NCI-H526 (cell line): ENCODE measurements around the gene CRADD.
A peak's percentile ranks its signal among the peaks of the same experiment; 100 is the strongest.
"Not testable (repeated sequence)": the region's sequence is repeated elsewhere in the genome, so short reads cannot be mapped to it uniquely, and the experiment has no call there.

Experiments used
- DNase-seq, 2 experiments: peaks; one replicate each; lab custom pipeline; 2025; lab: John Stamatoyannopoulos, UW

The CRADD gene

DNA sequence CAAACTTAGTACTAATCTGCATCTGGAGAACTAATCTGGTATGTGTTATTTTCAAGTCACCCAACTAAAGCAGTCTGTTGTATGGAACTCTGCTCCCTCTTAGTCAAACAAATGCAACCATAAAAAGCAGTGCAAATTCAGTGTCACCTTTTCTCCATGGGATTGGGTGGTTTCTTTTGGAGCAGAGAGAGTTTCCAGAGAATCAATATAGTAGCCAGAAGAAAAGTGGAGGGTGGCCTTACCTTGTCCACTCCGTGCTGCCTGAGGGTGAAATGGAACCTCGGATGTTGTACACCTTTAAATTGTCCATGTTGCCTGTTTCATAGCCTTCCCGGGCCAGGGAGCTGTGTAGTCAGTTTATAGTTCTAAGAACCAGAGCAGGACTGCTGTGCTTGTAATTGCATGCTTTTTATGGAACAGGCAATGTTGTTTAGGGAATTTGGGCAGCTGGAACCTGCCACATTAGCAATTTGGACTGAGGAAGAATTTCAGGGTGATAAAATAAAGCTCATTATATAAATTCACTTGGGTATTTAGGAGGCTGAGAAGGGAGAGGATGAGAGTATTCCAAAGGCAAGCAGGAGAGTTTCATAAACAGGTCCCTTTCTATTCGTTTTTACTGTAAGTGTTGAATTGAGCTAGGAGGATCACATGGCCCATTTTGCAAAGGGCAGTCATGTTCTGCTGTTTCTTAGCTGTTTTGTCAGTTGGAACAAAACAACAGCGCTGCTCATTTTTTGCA, 60.5 kb downstream of the CRADD start:
- DNase-seq = no peak

DNA sequence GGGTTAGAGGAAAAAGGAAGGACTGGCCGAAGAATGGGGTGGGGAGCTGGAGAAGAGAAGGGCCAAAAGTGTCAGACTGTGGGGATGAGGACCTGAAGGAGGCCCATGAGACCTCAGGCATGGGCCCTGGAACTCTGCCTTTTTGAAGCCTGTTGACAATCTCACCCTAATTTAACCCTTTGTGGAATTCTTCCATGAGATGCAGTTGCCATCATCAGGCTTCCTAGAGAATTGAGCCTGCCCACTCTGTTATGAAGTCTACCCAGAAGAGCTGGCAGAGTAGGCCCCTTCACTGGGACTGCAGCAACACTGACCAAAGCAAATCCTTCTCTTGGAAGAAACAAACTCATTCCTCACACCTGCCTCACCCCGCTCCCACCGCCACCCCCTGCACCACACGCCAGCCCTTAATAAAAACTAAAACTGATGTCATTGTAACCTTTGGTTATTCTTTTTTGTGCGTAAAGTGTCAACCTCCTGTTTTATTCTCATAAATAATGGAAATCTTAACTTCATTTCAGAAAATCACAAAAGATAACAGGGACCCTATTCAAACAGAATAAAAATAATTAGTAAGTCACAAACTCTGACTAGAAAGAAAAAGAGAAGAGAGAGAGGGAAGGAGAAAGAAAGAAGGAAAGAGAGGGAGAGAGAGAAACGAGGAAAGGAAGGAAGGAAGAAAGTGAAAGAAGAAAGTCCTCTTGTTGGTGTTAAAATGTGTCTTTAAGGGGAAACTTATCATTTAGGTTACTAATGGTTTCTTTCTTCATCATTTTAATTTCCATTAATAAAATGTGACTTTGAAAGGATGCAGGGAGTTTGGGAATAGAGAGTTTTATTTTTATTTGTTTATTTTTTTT, 61.3 kb downstream of the CRADD start:
- no peak for DNase-seq

DNA sequence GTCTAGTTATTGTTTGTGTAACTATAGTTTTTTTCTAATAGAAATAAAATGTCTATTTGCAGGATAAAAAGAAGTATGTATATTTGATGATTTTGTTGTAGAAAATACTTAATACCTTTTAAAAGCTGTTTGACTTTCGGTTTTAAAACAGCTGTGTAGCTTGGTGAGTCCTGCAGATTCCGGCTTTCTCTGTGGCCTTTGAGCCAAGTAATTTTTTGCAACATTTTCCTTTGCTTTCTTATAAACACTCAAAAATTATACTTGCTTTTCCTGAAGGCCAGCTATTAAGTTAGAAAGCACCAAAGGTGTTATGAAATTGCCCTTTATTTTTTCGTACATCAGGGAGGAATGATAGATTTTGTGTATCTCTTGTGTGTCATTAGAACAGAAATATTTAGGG, 63.6 kb downstream of the CRADD start:
- no peak for DNase-seq

DNA sequence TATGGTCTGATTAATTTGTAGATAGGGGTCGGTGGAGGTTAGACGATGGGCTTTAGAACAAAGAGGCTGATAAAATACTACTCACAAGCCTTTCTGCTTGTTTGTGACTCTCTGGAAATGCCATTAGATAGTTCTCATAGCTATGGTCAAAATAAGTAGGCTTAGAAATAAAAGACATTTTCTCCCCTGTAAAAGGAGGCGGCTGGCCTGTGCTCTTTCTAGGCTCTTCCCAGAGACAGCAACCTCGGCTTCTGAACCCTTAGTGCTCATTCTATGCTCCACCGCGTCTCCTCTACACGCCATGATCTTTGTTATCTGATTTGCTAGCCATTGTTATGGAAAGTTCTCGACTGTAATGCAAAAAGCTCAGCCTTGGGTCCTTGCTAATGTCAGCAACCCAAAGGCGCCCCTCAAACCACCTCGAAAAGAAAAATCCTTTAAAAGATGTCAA, 64.5 kb downstream of the CRADD start:
- DNase-seq = peak in 1 of 2 experiments; percentile 56

- DNase-seq = peak; percentile 85
Measured at GRCh38 chr12:93742110-93742934, 65.1 kb downstream of the CRADD start.

GRCh38 chr12:93743229-93743998, 66.2 kb downstream of the CRADD start:
- DNase-seq = no peak

GRCh38 chr12:93743999-93744689, 67.0 kb downstream of the CRADD start:
- DNase-seq = no peak

DNA sequence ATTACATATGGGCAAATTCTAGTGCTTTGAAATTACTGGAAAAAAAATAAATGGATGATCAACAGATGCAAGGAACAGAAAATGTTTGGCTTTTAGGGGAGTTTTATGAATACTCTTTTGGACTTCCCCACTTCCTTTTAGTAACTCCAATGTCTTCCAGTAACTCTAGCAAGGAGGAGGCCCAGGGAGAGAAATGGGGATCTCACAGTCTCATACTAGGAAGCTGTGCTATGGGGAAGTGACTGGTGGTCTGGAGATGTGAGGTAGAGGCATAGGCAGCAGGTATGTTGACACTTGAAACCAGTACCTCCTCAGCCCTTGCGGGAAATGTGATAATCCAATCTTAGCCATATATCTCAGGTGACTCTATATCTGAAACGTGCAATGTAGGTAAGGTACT, 68.1 kb downstream of the CRADD start:
- no peak for DNase-seq

- no peak for DNase-seq
Measured at GRCh38 chr12:93746572-93747168, 69.5 kb downstream of the CRADD start.

- no peak for DNase-seq
Measured at GRCh38 chr12:93748672-93749383, 71.7 kb downstream of the CRADD start.

DNA sequence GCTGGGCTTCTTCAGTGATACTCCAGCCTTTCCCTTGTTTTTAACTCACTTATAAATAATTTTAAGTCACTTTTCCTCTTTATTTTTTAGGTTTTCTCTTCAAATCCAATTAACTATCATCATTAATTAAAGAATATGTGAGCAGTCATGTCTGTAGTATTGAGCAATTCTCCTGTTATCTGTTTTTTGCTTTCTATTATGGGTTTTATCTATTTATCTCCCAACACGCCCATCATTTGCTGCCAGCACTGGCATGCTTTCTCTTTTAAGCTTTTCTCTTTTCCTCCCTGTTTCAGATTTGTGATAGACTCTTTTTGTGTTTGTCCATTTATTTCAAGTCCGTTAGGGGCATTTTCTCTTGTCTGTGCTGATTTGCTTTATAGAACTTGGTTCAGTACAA, 72.3 kb downstream of the CRADD start:
- no peak for DNase-seq

DNA sequence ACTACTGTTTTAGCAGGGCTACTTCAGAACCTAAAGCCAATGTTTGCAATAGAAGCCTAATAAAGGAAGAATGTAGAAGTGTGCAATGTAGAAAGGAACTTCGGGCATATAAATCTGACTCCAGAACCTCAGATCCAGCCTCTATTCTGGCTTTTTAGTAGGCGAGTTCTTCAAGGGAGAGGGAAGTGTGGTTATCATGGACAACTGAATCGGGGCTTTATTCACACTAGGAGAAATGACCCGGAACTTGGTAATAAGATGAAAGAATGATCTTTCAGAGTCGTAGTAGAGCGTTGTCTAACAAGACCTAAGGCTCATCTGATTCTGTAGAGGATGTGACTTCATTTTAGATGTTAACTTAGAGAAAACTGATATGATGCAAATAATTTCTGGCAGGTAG, 72.9 kb downstream of the CRADD start:
- peak in 1 of 2 experiments; percentile 22 for DNase-seq

- DNase-seq = no peak
Measured at GRCh38 chr12:93751864-93752610, 74.9 kb downstream of the CRADD start.

GRCh38 chr12:93753285-93753684, 76.1 kb downstream of the CRADD start:
- DNase-seq = no peak

DNA sequence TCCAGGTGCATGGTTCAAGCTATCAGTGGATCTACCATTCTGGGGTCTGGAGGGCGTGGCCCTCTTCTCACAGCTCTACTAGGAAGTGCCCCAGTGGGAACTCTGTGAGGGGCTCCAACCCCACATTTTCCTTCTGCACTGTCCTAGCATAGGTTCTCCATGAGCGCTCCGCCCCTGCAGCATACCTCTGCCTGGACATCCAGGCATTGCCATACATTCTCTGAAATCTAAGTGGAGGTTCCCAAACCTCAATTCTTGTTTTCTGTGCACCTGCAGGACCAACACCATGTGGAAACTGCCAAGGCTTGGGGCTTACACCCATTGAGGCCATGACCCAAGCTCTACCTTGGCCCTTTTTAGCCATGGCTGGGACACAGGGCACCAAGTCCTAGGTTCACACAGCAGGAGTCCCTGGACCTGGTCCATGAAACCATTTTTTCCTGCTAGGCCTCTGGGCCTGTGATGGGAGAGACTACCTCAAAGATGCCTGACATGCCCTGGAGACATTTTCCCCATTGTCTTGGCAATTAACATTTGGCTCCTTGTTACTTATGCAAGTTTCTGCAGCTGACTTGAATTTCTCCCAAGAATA, 76.8 kb downstream of the CRADD start:
- DNase-seq = no peak

DNA sequence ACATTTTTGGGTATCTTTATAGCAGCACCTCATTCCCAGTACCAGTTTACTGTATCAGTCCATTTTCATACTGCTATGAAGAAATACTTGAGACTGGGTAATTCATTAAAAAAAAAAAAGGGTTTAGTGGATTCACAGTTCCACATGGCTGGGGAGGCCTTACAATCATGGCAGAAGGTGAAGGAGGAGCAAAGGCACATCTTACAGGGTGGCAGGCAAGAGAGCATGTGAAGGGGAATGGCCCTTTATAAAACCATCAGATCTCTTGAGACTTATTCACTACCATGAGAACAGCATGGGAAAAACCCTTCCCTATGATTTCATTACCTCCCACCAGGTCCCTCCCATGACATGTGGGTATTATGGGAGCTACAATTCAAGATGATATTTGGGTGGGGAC, 77.7 kb downstream of the CRADD start:
- not testable (repeated sequence) for DNase-seq

DNA sequence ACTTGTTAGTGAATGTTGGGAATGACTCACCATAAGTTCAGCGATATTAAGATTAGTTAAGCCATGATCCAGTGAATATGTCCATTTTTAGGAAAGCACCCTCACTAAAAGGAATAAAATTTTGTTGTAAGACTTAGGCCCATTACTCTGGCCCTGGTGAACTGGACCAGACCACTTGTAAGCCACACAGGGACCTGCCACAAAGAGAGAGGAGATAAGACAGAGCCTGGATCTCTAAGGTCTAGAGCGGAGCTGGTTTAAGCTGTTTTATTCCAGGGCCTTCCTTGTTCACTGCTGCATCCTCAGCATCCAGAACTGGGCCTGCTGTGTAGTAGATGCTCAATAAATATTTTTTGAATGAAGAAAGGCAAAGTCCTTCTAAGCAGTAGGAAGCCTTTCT, 79.1 kb downstream of the CRADD start:
- no peak for DNase-seq

DNA sequence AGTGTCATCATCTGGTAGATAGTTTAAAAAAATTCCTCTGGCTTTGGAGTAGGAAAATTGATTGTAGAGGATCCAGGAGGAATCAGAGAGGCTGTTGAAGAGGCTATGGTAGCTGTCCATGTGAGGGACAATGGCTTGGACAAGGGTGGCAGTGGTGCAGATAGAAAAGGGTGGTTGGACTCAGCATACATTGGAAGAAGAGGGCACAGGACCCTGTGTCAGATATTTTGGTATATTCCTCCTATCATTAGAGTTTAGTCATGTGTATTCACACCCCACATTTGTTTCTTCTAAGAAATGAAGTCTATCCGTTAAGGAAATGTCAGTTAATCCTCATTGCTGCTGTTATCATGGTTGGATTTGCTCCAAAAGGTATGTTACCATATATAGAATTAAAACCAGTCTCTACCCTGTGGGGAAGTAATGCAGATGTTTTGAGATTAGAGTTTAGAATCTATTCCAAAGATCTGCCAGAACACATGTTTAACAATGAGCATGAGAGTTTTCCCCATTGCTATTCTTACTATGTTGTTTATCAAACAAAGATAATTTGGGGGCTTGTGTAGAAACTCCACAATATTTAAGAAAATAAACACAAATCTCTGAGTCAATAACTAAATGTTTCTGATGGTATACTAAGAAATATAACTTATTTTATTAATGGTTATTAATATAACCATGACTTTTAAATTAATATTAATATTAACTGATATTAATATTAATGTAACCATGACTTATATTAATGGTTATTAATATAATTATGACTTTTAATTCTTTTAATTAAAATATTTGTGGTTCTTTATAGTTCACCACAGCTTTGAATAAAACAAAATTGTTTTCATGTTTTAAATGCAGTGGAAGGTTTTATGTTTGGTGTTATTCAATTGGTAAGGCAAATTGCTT, 80.9 kb downstream of the CRADD start:
- no peak for DNase-seq
